ENCODE data around the gene DAD1. TPM values are rescaled to one million over a fixed set of nuclear protein-coding genes. Genes with fewer than 3 reads are reported as not detected.

Gene DAD1
- total and polyA plus RNA-seq, 4 experiments from 2014 or later, result 110 to 735 (median 363) TPM

GRCh38 chr14:22561366-22561660 lies 27.7 kb downstream of the DAD1 start:
- intact Hi-C loops (cut with micrococcal nuclease), result loop anchor here (1.0 to 2.0 kb wide), 2 partner anchors 9 to 449 kb away; no protein-coding TSS in a partner anchor
- Mint-ChIP-seq H3K36me3 (peaks cover 14 to 26% of the 10 kb centered on the region in 2 donors), H3K4me1 (peaks cover 68 to 100% (median 84%) of the 10 kb centered on the region in 4 donors), H3K9me3 (peaks cover 0 to 3% (median under 1%) of the 10 kb centered on the region in 8 donors), H3K4me3 (peak overlapping the region; percentile 65 to 84 (median 74)), H3K27ac (peak overlapping the region; percentile 98 to 100 (median 100)), H3K27me3 (peaks cover under 1 to 1% of the 10 kb centered on the region in 2 donors)
- Histone ChIP-seq H3K4me3 (ENCODE audit: low read length in 2 of 2) (peak overlapping the region in 1 of 2 donors; percentile 1), H3K27me3 (ENCODE audit: insufficient read depth, low read length) (no peaks in the 10 kb centered on the region), H3K36me3 (ENCODE audit: insufficient read depth, low read length) (no peaks in the 10 kb centered on the region), H3K9me3 (ENCODE audit: control insufficient read depth in 1 of 2, low read length in 2 of 2) (no peaks in the 10 kb centered on the region), H3K4me1 (ENCODE audit: insufficient read depth, low read length) (peaks cover 99% of the 10 kb centered on the region), H3K27ac (ENCODE audit: low read depth, low read length) (peak overlapping the region; percentile 82)
- ChIA-PET POLR2A (ENCODE audit: partially characterized antibody) (interaction anchor here (0.7 to 19.8 kb wide), 34 partner anchors 5 to 819 kb away, joined by 3 to 1226 read pairs (median 6); partner anchors contain the start of genes ABHD4, ACIN1, AJUBA and DAD1), CTCF (ENCODE audit: partially characterized antibody) (interaction anchor here (0.9 to 5.7 kb wide), 10 partner anchors 9 to 571 kb away, joined by 3 to 303 read pairs (median 4); partner anchors contain the start of gene DAD1)
- no peak for DNase-seq

DNA sequence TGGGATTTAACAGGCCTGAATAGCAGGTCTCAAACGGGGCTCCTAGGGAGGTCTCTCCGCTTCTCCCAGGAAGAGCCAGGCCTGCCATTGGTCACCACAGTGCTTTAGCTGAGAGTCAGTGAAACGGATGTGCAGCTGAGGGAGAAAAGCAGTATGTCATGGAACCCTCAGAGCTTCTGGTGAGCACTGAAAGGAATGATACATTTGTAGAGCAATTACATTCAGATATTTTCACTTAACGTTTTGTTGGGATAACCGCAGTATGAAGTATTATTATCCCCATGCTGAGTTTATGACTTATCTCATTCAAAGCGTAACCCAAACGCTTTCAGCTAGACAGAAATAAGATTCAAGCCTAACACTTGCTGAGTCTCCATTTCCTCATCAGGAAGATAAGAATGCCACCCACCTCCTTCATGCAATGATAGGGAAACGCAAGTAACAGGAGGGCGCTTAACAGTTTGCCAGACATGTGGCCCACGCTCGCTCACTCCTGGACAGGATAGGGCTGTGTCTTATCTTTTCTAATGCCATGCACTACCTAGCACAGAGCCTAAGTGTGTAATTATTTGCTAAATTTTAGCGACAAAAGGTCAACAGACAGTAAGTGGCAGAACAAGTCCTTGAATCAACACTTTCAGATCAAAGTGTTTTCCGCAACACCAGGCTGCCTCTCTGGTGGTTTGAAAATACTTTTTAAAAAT lies 28.2 kb downstream of the DAD1 start:
- ChIA-PET POLR2A (ENCODE audit: partially characterized antibody) (interaction anchor here (0.5 to 19.8 kb wide), 37 partner anchors 6 to 922 kb away, joined by 3 to 1226 read pairs (median 4); partner anchors contain the start of genes ABHD4, ACIN1, AJUBA and DAD1), CTCF (ENCODE audit: partially characterized antibody) (interaction anchor here (0.8 to 5.7 kb wide), 15 partner anchors 9 to 837 kb away, joined by 3 to 303 read pairs (median 4); partner anchors contain the start of gene DAD1)
- intact Hi-C loops (cut with micrococcal nuclease), result loop anchor here (1.0 to 2.0 kb wide), 2 partner anchors 9 to 448 kb away; no protein-coding TSS in a partner anchor
- Histone ChIP-seq H3K9me3 (ENCODE audit: control insufficient read depth in 1 of 2, low read length in 2 of 2) (no peaks in the 10 kb centered on the region), H3K27ac (ENCODE audit: low read depth, low read length) (peak overlapping the region; percentile 82), H3K4me3 (ENCODE audit: low read length in 2 of 2) (peak overlapping the region; percentile 1 to 7), H3K36me3 (ENCODE audit: insufficient read depth, low read length) (no peaks in the 10 kb centered on the region), H3K4me1 (ENCODE audit: insufficient read depth, low read length) (peaks cover 97% of the 10 kb centered on the region), H3K27me3 (ENCODE audit: insufficient read depth, low read length) (no peaks in the 10 kb centered on the region)
- peak overlapping the region; percentile 98 to 100 (median 100) for H3K27ac Mint-ChIP-seq
- peaks cover 2 to 4% of the 10 kb centered on the region in 2 donors for H3K27me3 Mint-ChIP-seq
- DNase-seq, result peak in 1 of 5 donors; percentile 48
- peak overlapping the region; percentile 65 to 84 (median 74) for H3K4me3 Mint-ChIP-seq
- peaks cover 14 to 30% of the 10 kb centered on the region in 2 donors for H3K36me3 Mint-ChIP-seq
- peaks cover 0 to 6% (median 1%) of the 10 kb centered on the region in 8 donors for H3K9me3 Mint-ChIP-seq
- H3K4me1 Mint-ChIP-seq, result peaks cover 68 to 100% (median 84%) of the 10 kb centered on the region in 4 donors

GRCh38 chr14:22559041-22559440 lies 30.0 kb downstream of the DAD1 start:
- H3K9me3 ChIP-seq (ENCODE audit: control insufficient read depth in 1 of 2, low read length in 2 of 2), result no peaks in the 10 kb centered on the region
- Mint-ChIP-seq H3K27me3 (peaks cover 2 to 4% of the 10 kb centered on the region in 2 donors), H3K4me3 (peak overlapping the region in 7 of 8 donors; percentile 77 to 96 (median 89)), H3K9me3 (peaks cover 0 to 6% (median 1%) of the 10 kb centered on the region in 8 donors), H3K4me1 (peaks cover 65 to 98% (median 84%) of the 10 kb centered on the region in 4 donors), H3K36me3 (peaks cover 2 to 21% of the 10 kb centered on the region in 2 donors), H3K27ac (peak overlapping the region; percentile 98 to 100 (median 100))
- H3K4me1 ChIP-seq (ENCODE audit: insufficient read depth, low read length), result peaks cover 97% of the 10 kb centered on the region
- no peaks in the 10 kb centered on the region for H3K27me3 ChIP-seq (ENCODE audit: insufficient read depth, low read length)
- intact Hi-C loops (cut with micrococcal nuclease), result loop anchor here (2.0 to 5.0 kb wide), 5 partner anchors 37 to 847 kb away; no protein-coding TSS in a partner anchor
- POLR2A ChIA-PET (ENCODE audit: partially characterized antibody), result interaction anchor here (0.8 to 19.8 kb wide), 15 partner anchors 6 to 697 kb away, joined by 3 to 1226 read pairs (median 28); partner anchors contain the start of genes DAD1, LRP10 and OXA1L
- CTCF ChIA-PET (ENCODE audit: partially characterized antibody), result interaction anchor here (0.6 to 5.7 kb wide), 8 partner anchors 9 to 645 kb away, joined by 3 to 303 read pairs (median 8); partner anchors contain the start of gene DAD1
- no peaks in the 10 kb centered on the region for H3K36me3 ChIP-seq (ENCODE audit: insufficient read depth, low read length)
- H3K27ac ChIP-seq (ENCODE audit: low read depth, low read length), result peak overlapping the region; percentile 97
- DNase-seq, result no peak
- H3K4me3 ChIP-seq (ENCODE audit: low read length in 2 of 2), result peak overlapping the region in 1 of 2 donors; percentile 80

- H3K9me3 Mint-ChIP-seq, result peaks cover 0 to 8% (median 1%) of the 10 kb centered on the region in 8 donors
- no peaks in the 10 kb centered on the region for H3K9me3 ChIP-seq (ENCODE audit: control insufficient read depth in 1 of 2, low read length in 2 of 2)
- peaks cover 97% of the 10 kb centered on the region for H3K4me1 ChIP-seq (ENCODE audit: insufficient read depth, low read length)
- ChIA-PET CTCF (ENCODE audit: partially characterized antibody) (interaction anchor here (0.6 to 5.7 kb wide), 18 partner anchors 8 to 718 kb away, joined by 3 to 303 read pairs (median 4); partner anchors contain the start of genes ABHD4, DAD1 and OR6J1), POLR2A (ENCODE audit: partially characterized antibody) (interaction anchor here (0.7 to 19.8 kb wide), 25 partner anchors 5 to 847 kb away, joined by 3 to 1226 read pairs (median 4); partner anchors contain the start of genes DAD1 and OXA1L)
- peaks cover 2 to 4% of the 10 kb centered on the region in 2 donors for H3K27me3 Mint-ChIP-seq
- peaks cover 69 to 97% (median 83%) of the 10 kb centered on the region in 4 donors for H3K4me1 Mint-ChIP-seq
- peak overlapping the region; percentile 98 to 100 (median 100) for H3K27ac Mint-ChIP-seq
- peak overlapping the region; percentile 97 for H3K27ac ChIP-seq (ENCODE audit: low read depth, low read length)
- H3K36me3 ChIP-seq (ENCODE audit: insufficient read depth, low read length), result no peaks in the 10 kb centered on the region
- peak in 4 of 5 donors; percentile 54 to 72 (median 64) for DNase-seq
- peak overlapping the region; percentile 30 to 80 for H3K4me3 ChIP-seq (ENCODE audit: low read length in 2 of 2)
- peaks cover 0 to 23% of the 10 kb centered on the region in 2 donors for H3K36me3 Mint-ChIP-seq
- no peaks in the 10 kb centered on the region for H3K27me3 ChIP-seq (ENCODE audit: insufficient read depth, low read length)
- intact Hi-C loops (cut with micrococcal nuclease), result loop anchor here (2.0 to 5.0 kb wide), 5 partner anchors 36 to 846 kb away; no protein-coding TSS in a partner anchor
- peak overlapping the region; percentile 26 to 96 (median 86) for H3K4me3 Mint-ChIP-seq
Measured at GRCh38 chr14:22558221-22558913, 30.7 kb downstream of the DAD1 start.

DNA sequence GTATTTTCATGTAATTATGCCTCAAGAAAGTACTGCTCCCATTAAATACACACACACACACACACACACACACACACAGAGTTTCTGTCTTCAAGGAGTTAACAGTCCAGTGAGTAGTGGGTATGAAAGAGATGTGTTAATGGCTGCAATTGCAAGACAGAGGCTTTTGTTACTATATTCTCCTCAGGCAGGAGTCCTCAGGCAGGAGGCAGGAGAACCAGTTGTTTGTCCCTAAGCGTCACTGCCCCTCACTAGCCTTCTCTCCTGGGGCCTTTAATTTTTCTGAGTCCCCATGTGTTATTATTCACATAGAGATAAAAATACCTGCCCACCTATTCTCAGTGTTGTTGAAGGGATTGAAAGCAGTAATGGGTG lies 31.2 kb downstream of the DAD1 start:
- no peaks in the 10 kb centered on the region for H3K27me3 ChIP-seq (ENCODE audit: insufficient read depth, low read length)
- POLR2A ChIA-PET (ENCODE audit: partially characterized antibody), result interaction anchor here (0.7 to 19.8 kb wide), 25 partner anchors 4 to 847 kb away, joined by 3 to 1226 read pairs (median 4); partner anchors contain the start of genes DAD1 and OXA1L

More for the DNA sequence above, 31.2 kb downstream of the DAD1 start:
- Mint-ChIP-seq H3K36me3 (peaks cover 2 to 27% of the 10 kb centered on the region in 2 donors), H3K4me3 (peak overlapping the region; percentile 77 to 96 (median 88)), H3K27ac (peak overlapping the region; percentile 98 to 100 (median 100)), H3K4me1 (peaks cover 71 to 97% (median 84%) of the 10 kb centered on the region in 4 donors), H3K9me3 (peaks cover 0 to 8% (median 1%) of the 10 kb centered on the region in 8 donors), H3K27me3 (peaks cover 2 to 4% of the 10 kb centered on the region in 2 donors)
- intact Hi-C loops (cut with micrococcal nuclease), result loop anchor here (1.0 to 5.0 kb wide), 16 partner anchors 12 to 846 kb away; no protein-coding TSS in a partner anchor
- CTCF ChIA-PET (ENCODE audit: partially characterized antibody), result interaction anchor here (0.8 to 5.7 kb wide), 17 partner anchors 8 to 717 kb away, joined by 3 to 303 read pairs (median 4); partner anchors contain the start of genes ABHD4, DAD1 and OR6J1
- H3K36me3 ChIP-seq (ENCODE audit: insufficient read depth, low read length), result peaks cover 1% of the 10 kb centered on the region
- no peak for DNase-seq
- peak overlapping the region; percentile 97 for H3K27ac ChIP-seq (ENCODE audit: low read depth, low read length)
- no peaks in the 10 kb centered on the region for H3K9me3 ChIP-seq (ENCODE audit: control insufficient read depth in 1 of 2, low read length in 2 of 2)
- H3K4me1 ChIP-seq (ENCODE audit: insufficient read depth, low read length), result peaks cover 97% of the 10 kb centered on the region
- peak overlapping the region; percentile 30 to 80 for H3K4me3 ChIP-seq (ENCODE audit: low read length in 2 of 2)
